ENCODE measurements around the gene IL36RN.
"Not testable (repeated sequence)": the region's sequence is repeated elsewhere in the genome, so short reads cannot be mapped to it uniquely, and the experiment has no call there.

Gene IL36RN

DNA sequence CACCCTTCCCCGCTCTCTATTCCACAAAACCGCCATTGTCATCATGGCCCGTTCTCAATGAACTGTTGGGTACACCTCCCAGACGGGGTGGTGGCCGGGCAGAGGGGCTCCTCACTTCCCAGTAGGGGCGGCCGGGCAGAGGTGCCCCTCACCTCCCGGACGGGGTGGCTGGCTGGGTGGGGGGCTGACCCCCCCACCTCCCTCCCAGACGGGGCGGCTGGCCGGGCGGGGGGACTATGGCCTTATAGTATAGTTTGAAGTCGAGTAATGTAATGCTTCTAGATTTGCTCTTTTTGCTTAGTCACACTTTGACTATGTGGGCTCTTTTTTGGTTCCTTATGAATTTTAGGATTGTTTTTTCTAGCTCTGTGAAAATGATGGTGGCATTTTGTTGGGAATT, 37.3 kb downstream of the IL36RN start:
- not testable (repeated sequence) for DNase-seq (ENCODE audit: insufficient read length, low spot score); FAIRE-seq

- FAIRE-seq; DNase-seq (ENCODE audit: insufficient read length, low spot score): not testable (repeated sequence)
Measured at GRCh38 chr2:113096842-113097618, 38.0 kb downstream of the IL36RN start.

GRCh38 chr2:113098041-113098440, 39.0 kb downstream of the IL36RN start:
- FAIRE-seq: no peak
- no peak for DNase-seq (ENCODE audit: insufficient read length, low spot score)

DNA sequence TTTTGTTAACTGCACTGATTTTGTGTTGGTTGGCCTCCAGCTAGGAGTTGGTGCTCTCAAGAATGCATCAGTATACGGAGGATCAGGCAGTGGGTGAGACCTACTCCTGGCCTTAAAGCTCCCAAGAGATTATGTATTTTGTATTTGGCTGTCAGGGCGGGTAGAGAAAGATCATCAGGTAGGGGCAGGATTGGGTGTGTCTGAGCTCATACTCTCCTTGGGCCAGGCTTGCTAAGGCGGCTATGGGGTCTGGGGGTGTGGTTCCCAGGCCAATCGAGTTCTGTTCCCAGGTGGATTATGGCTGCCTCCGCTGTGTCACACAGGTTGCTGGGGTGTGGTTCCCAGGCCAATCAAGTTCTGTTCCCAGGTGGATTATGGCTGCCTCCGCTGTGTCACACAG, 39.5 kb downstream of the IL36RN start:
- FAIRE-seq: no peak
- DNase-seq (ENCODE audit: insufficient read length, low spot score): no peak

DNA sequence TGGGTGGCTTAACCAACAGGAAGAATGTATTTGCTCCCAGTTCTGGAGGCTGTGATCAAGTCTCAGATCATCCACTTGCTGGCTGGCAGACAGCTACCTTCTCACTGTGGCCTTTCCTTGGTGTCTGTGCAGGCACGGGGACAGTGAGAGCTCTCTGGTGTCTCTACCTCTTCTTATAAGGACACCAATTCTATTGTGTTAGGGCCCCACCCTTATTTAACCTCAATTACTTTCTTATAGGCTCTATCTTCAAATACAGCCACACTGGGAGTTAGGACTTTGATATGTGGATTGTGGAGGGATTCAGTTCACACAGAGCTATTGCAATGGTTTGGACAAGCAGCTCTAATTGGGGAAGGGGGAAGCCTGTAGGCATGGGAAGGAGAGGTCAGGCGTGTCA, 43.1 kb downstream of the IL36RN start:
- FAIRE-seq (no peak), DNase-seq (ENCODE audit: insufficient read length, low spot score) (no peak)

DNA sequence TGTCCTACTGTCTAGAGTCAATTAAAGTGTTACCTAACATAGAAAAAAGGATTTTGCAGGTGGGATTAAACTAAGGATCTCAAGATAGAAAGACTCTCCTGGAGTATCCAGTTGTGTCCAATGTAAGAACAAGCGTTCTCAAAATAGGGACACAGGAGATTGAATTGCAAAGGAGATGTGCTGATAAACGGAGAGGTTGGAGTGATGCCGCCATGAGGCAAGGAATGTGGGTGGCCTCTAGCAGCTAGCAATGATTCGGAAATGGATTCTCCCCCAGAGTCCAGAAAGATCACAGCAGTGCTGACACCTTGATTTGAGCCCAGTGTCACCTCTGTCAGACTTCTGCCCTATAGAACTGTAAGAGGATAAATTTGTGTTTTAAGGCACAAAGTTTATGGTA, 44.3 kb downstream of the IL36RN start:
- no peak for FAIRE-seq

GRCh38 chr2:113104054-113104611, 45.1 kb downstream of the IL36RN start:
- FAIRE-seq (no peak), DNase-seq (ENCODE audit: insufficient read length, low spot score) (no peak)

More for the DNA sequence above, 44.3 kb downstream of the IL36RN start:
- no peak for DNase-seq (ENCODE audit: insufficient read length, low spot score)

GRCh38 chr2:113105047-113105785, 46.2 kb downstream of the IL36RN start:
- no peak for FAIRE-seq
- no peak for DNase-seq (ENCODE audit: insufficient read length, low spot score)

DNA sequence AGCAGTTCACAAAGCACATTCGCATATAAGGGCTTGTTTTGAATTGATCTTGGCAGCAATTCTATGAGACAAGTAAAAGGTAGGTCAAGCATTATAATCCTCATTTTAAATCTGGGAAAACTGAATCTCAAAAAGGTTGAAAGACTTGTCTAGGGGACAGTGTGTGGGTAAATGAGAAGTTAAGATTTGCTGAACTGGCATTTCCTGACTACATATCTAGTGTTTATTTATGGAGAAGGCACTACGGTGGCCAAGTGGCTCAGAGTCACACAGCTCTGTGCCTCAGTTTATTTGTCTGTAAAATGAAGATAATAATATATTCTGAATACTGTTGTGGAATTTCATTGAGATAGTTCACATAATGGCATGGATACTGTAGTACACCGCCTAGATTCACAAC, 52.1 kb downstream of the IL36RN start:
- FAIRE-seq: no peak
- DNase-seq (ENCODE audit: insufficient read length, low spot score): no peak

GRCh38 chr2:113111823-113112287, 52.9 kb downstream of the IL36RN start:
- FAIRE-seq: no peak

GRCh38 chr2:113112441-113112840, 53.4 kb downstream of the IL36RN start:
- DNase-seq (ENCODE audit: insufficient read length, low spot score) (no peak), FAIRE-seq (no peak)

More at GRCh38 chr2:113111823-113112287, 52.9 kb downstream of the IL36RN start:
- DNase-seq (ENCODE audit: insufficient read length, low spot score): no peak

- DNase-seq (ENCODE audit: insufficient read length, low spot score) (no peak), FAIRE-seq (no peak)
Measured at GRCh38 chr2:113112871-113113270, 53.9 kb downstream of the IL36RN start.

GRCh38 chr2:113113807-113114206, 54.8 kb downstream of the IL36RN start:
- no peak for FAIRE-seq
- no peak for DNase-seq (ENCODE audit: insufficient read length, low spot score)
